Measurements from ENCODE around the gene LAS1L. TPM values are rescaled to one million over a fixed set of nuclear protein-coding genes. Genes with fewer than 3 reads are reported as not detected.

Gene LAS1L
- total RNA-seq, 1 experiment from 2014 or later, result 72.9 TPM

GRCh38 chrX:65536291-65536690, 1.7 kb upstream of the LAS1L start:
- Histone ChIP-seq H4K8ac (replicated peaks; ENCODE audit: insufficient read length, low read depth, low read length) (no peak overlapping the region), H3T11ph (ENCODE audit: low read length) (no peak overlapping the region), H2BK12ac (ENCODE audit: insufficient read length, low read depth, low read length) (no peak overlapping the region), H2AFZ (ENCODE audit: low read length) (no peak overlapping the region), H4K20me1 (ENCODE audit: control insufficient read depth, insufficient read depth, insufficient read length) (no peaks in the 10 kb centered on the region), H3K18ac (ENCODE audit: insufficient read length, low read depth, low read length) (no peak overlapping the region), H2BK5ac (ENCODE audit: insufficient read length, low read length) (no peak overlapping the region), H2BK120ac (ENCODE audit: low read depth, low read length, poor library complexity, severe bottlenecking) (no peak overlapping the region), H3K4ac (ENCODE audit: low read depth, low read length) (no peak overlapping the region), H2AK5ac (ENCODE audit: insufficient read length, low read length) (no peak overlapping the region), H3K14ac (ENCODE audit: insufficient read depth, low read length) (no peak overlapping the region), H3K27ac (ENCODE audit: insufficient read length, low read depth, low read length) (no peak overlapping the region), H3K27me3 (ENCODE audit: insufficient read depth, low read length) (no peaks in the 10 kb centered on the region), H2BK15ac (ENCODE audit: low read depth, low read length) (no peak overlapping the region), H3K56ac (ENCODE audit: insufficient read length, low read depth, low read length) (no peak overlapping the region), H3K9ac (ENCODE audit: extremely low read depth, insufficient read length, low read length) (no peak overlapping the region), H3K79me2 (ENCODE audit: insufficient read depth, low read length) (peaks cover 11% of the 10 kb centered on the region), H3K4me1 (ENCODE audit: insufficient read depth, low read length) (no peaks in the 10 kb centered on the region), H2BK20ac (ENCODE audit: low read depth, low read length, poor library complexity, severe bottlenecking) (no peak overlapping the region), H3K4me2 (ENCODE audit: insufficient read depth, insufficient read length, low read length) (no peak overlapping the region), H4K91ac (ENCODE audit: insufficient read length, low read depth, low read length) (no peak overlapping the region), H3K23ac (ENCODE audit: insufficient read length, low read depth, low read length) (no peak overlapping the region), H3K23me2 (ENCODE audit: insufficient read length, low read depth, low read length, poor library complexity, severe bottlenecking) (peaks cover 3% of the 10 kb centered on the region), H3K79me1 (ENCODE audit: insufficient read depth, low read depth, low read length, poor library complexity, severe bottlenecking) (no peaks in the 10 kb centered on the region), H4K5ac (ENCODE audit: insufficient read length, low read depth, low read length) (no peak overlapping the region), H3K9me3 (ENCODE audit: control insufficient read depth, low read depth, low read length) (peaks cover 46% of the 10 kb centered on the region)
- H3K4me1 Mint-ChIP-seq, result peaks cover 2 to 8% of the 10 kb centered on the region in 2 experiments
- peaks cover 7% of the 10 kb centered on the region for H3K27me3 Mint-ChIP-seq (ENCODE audit: low read depth)
- WGBS (ENCODE audit: extremely low coverage, insufficient read length, low lambda C conversion rate), result no CpG with 5 or more reads among the region's 3 CpGs
- peaks cover 62 to 65% of the 10 kb centered on the region in 2 experiments for H3K9me3 Mint-ChIP-seq
- H3K4me3 Mint-ChIP-seq, result no peak overlapping the region
- TF ChIP-seq CTCF (conservative IDR thresholded peaks at IDR 0.05), result no peak
- no peak for DNase-seq
- no peak overlapping the region for H3K27ac Mint-ChIP-seq
- peaks cover 15 to 27% (median 20%) of the 10 kb centered on the region in 3 experiments for H3K36me3 Mint-ChIP-seq (ENCODE audit: insufficient read depth in 1 of 3, low read depth in 3 of 3)

Data from H9 (cell line).